ENCODE measurements around the gene CLTCL1. TPM values are rescaled to one million over a fixed set of nuclear protein-coding genes. Genes with fewer than 3 reads are reported as not detected.
A peak's percentile ranks its signal among the peaks of the same experiment; 100 is the strongest.

CLTCL1 gene
- total and polyA plus RNA-seq, 9 of the 15 experiments (the other 6 are each of a cell fraction or from before 2014, with no cell fraction given) = 1.1 to 11.7 (median 5.0) TPM

GRCh38 chr22:19201869-19202798, 89.4 kb downstream of the CLTCL1 start (continued):
- peak in 1 of 3 experiments; percentile 24 for TF ChIP-seq YY1 (IDR thresholded peaks at IDR 0.05; ENCODE audit: borderline replicate concordance in 1 of 3, control insufficient read depth in 1 of 3, extremely low read depth in 1 of 3, insufficient read depth in 3 of 3, insufficient read length in 1 of 3, insufficient replicate concordance in 2 of 3, low read depth in 1 of 3, low read length in 2 of 3)
- TF ChIP-seq GTF2F1 (IDR thresholded peaks at IDR 0.05; ENCODE audit: low read depth, low read length) = no peak
- no peak for TF ChIP-seq ZNF232 (CRISPR knock-in tag; IDR thresholded peaks at IDR 0.05)
- TF ChIP-seq RBFOX2 (IDR thresholded peaks at IDR 0.05; ENCODE audit: low read depth, low read length) = 0 out of 2 replicates have a peak, but pooled peaks have one; percentile 44
- no peak for TF ChIP-seq CBX2 (IDR thresholded peaks at IDR 0.05; ENCODE audit: insufficient read depth, low read length, poor library complexity, severe bottlenecking)
- TF ChIP-seq, protein P1, sequence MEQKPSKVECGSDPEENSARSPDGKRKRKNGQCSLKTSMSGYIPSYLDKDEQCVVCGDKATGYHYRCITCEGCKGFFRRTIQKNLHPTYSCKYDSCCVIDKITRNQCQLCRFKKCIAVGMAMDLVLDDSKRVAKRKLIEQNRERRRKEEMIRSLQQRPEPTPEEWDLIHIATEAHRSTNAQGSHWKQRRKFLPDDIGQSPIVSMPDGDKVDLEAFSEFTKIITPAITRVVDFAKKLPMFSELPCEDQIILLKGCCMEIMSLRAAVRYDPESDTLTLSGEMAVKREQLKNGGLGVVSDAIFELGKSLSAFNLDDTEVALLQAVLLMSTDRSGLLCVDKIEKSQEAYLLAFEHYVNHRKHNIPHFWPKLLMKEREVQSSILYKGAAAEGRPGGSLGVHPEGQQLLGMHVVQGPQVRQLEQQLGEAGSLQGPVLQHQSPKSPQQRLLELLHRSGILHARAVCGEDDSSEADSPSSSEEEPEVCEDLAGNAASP (IDR thresholded peaks at IDR 0.05) = no peak
- peak; percentile 43; the same call in 1 of the 2 replicates for TF ChIP-seq SMAD4 (CRISPR knock-in tag; conservative IDR thresholded peaks at IDR 0.05)
- TF ChIP-seq ZNF436 (CRISPR knock-in tag; IDR thresholded peaks at IDR 0.05) = no peak
- no peak for TF ChIP-seq PYGO2 (tag; IDR thresholded peaks at IDR 0.05)
- peak in 1 of 3 experiments; percentile 5; a peak in 1 of 6 replicates for TF ChIP-seq CTCF (IDR thresholded peaks at IDR 0.05 in 2 of 3, conservative IDR thresholded peaks at IDR 0.05 in 1 of 3; ENCODE audit: insufficient read depth in 2 of 3, low read depth in 1 of 3, low read length in 3 of 3)
- TF ChIP-seq FIP1L1 (IDR thresholded peaks at IDR 0.05; ENCODE audit: low read depth, low read length, poor library complexity, severe bottlenecking) = no peak
- TF ChIP-seq ARNT (IDR thresholded peaks at IDR 0.05) = no peak
- no peak for TF ChIP-seq ZNF75A (CRISPR knock-in tag; IDR thresholded peaks at IDR 0.05)
- TF ChIP-seq, protein P2, sequence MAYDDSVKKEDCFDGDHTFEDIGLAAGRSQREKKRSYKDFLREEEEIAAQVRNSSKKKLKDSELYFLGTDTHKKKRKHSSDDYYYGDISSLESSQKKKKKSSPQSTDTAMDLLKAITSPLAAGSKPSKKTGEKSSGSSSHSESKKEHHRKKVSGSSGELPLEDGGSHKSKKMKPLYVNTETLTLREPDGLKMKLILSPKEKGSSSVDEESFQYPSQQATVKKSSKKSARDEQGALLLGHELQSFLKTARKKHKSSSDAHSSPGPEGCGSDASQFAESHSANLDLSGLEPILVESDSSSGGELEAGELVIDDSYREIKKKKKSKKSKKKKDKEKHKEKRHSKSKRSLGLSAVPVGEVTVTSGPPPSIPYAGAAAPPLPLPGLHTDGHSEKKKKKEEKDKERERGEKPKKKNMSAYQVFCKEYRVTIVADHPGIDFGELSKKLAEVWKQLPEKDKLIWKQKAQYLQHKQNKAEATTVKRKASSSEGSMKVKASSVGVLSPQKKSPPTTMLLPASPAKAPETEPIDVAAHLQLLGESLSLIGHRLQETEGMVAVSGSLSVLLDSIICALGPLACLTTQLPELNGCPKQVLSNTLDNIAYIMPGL (CRISPR knock-in tag; IDR thresholded peaks at IDR 0.05) = peak; percentile 11; the same call in 1 of the 2 replicates
- TF ChIP-seq AFF1 (IDR thresholded peaks at IDR 0.05; ENCODE audit: low read depth in 1 of 2, partially characterized antibody in 2 of 2) = peak in 1 of 2 experiments; percentile 75
- no peak for TF ChIP-seq SMARCA4 (IDR thresholded peaks at IDR 0.05)
